H1 (cell line): ENCODE data around the gene COL4A4. TPM values are rescaled to one million over a fixed set of nuclear protein-coding genes. Genes with fewer than 3 reads are reported as not detected.

ENCODE experiments used
- CTCF ChIA-PET: fragments of 300-600 bp; sonication (Branson Sonifier 250); formaldehyde crosslinking; loops from one replicate; lab custom pipeline; 2021; ENCODE audit not compliant: partially characterized antibody; lab: Charles Lee
- POLR2A ChIA-PET: fragments of 300-600 bp; sonication (Branson Sonifier 250); formaldehyde crosslinking; loops from one replicate; lab custom pipeline; 2021; ENCODE audit warnings: inconsistent platforms; ENCODE audit not compliant: partially characterized antibody; lab: Charles Lee
- DNase-seq, 2 experiments: peaks; one replicate each; pipeline versions ENCODE4 v3.0.0 to v3.0.0-alpha.2; 2010 to 2022; ENCODE audit warnings: low spot score in 2 of 2, low read depth in 1 of 2, mixed read lengths in 1 of 2
- FAIRE-seq: peaks from 2 replicates; lab custom pipeline; 2011; peaks lifted over from hg19 to GRCh38; lab: Jason Lieb, UNC
- H2AFZ ChIP-seq: 2 replicates; pipeline ENCODE4 v1.8.1; 2012; ENCODE audit warnings: low read length, inconsistent platforms
- H2AK5ac ChIP-seq: 2 replicates; pipeline ENCODE4 v1.6.1; 2013; ENCODE audit warnings: low read depth, low read length
- H2BK120ac ChIP-seq: replicated peaks from 2 replicates; pipeline ENCODE3; 2013; ENCODE audit warnings: low read depth, low read length, inconsistent platforms
- H2BK12ac ChIP-seq: 2 replicates; pipeline ENCODE4 v1.6.1; 2013; ENCODE audit warnings: low read depth, low read length
- H2BK15ac ChIP-seq: 2 replicates; pipeline ENCODE4 v1.6.1; 2013; ENCODE audit warnings: low read length
- H2BK20ac ChIP-seq: 2 replicates; pipeline ENCODE4 v1.6.1; 2013; ENCODE audit warnings: low read length
- H2BK5ac ChIP-seq: 2 replicates; pipeline ENCODE4 v1.6.1; 2013; ENCODE audit warnings: low read depth, low read length
- H3K14ac ChIP-seq: 2 replicates; pipeline ENCODE4 v1.6.1; 2013; ENCODE audit warnings: inconsistent platforms; ENCODE audit not compliant: insufficient read length
- H3K18ac ChIP-seq: 2 replicates; pipeline ENCODE4 v1.6.1; 2013; ENCODE audit warnings: low read length; ENCODE audit errors: extremely low read depth
- H3K23ac ChIP-seq: 2 replicates; pipeline ENCODE4 v1.6.1; 2013; ENCODE audit warnings: inconsistent platforms; ENCODE audit not compliant: insufficient read length
- H3K23me2 ChIP-seq: 2 replicates; pipeline ENCODE4 v1.6.1; 2013; ENCODE audit warnings: low read depth, low read length
- H3K27ac ChIP-seq: 2 replicates; pipeline ENCODE4 v1.6.1; 2011; ENCODE audit warnings: low read depth, low read length, inconsistent platforms
- H3K27me3 ChIP-seq, 4 experiments: replicated peaks in 1 of 4; 1 replicate in 1 of 4; 2 replicates in 3 of 4; pipeline versions ENCODE4 v1.6.1 to v1.8.1; 2011 to 2013; ENCODE audit warnings: low read length in 3 of 4, mild to moderate bottlenecking in 3 of 4, inconsistent platforms in 2 of 4, mixed read lengths in 2 of 4, moderate library complexity in 1 of 4; ENCODE audit not compliant: control insufficient read depth in 3 of 4, insufficient read depth in 3 of 4; ENCODE audit errors: extremely low read depth in 1 of 4
- H3K36me3 ChIP-seq, 4 experiments: 2 replicates each; pipeline versions ENCODE4 v1.6.1 to v1.8.1; 2011 to 2013; ENCODE audit warnings: mild to moderate bottlenecking in 4 of 4, low read length in 3 of 4, moderate library complexity in 2 of 4, control low read depth in 1 of 4, inconsistent platforms in 1 of 4; ENCODE audit not compliant: insufficient read depth in 4 of 4, control insufficient read depth in 2 of 4
- H3K4ac ChIP-seq: replicated peaks from 2 replicates; pipeline ENCODE3; 2013; ENCODE audit warnings: low read length, low read depth, mixed read lengths, inconsistent platforms; ENCODE audit not compliant: insufficient read length
- H3K4me1 ChIP-seq, 4 experiments: replicated peaks in 1 of 4; 1 replicate in 1 of 4; 2 replicates in 3 of 4; pipeline versions ENCODE4 v1.6.1 to v1.8.1; 2011 to 2013; ENCODE audit warnings: low read length in 3 of 4, inconsistent platforms in 2 of 4, mixed read lengths in 1 of 4; ENCODE audit not compliant: insufficient read depth in 4 of 4, control insufficient read depth in 3 of 4
- H3K4me2 ChIP-seq, 2 experiments: 2 replicates each; pipeline versions ENCODE4 v1.6.1 to v1.8.1; 2011 to 2013; ENCODE audit warnings: low read depth in 2 of 2, low read length in 2 of 2, control low read depth in 1 of 2, inconsistent platforms in 1 of 2, mild to moderate bottlenecking in 1 of 2; ENCODE audit not compliant: insufficient read depth in 1 of 2
- H3K4me3 ChIP-seq, 4 experiments: fragments of 200-600, 300-600 bp in 1 of 4; sonication (generic), shearing (Covaris generic), sonication (Bioruptor Twin) in 1 of 4; 2 replicates each; pipeline versions ENCODE4 v1.5.1 to v1.8.1; 2011 to 2016; ENCODE audit warnings: low read length in 4 of 4, low read depth in 3 of 4, control low read depth in 2 of 4, inconsistent platforms in 2 of 4, mild to moderate bottlenecking in 2 of 4, mixed read lengths in 1 of 4, moderate library complexity in 1 of 4; ENCODE audit not compliant: insufficient read depth in 2 of 4; ENCODE audit errors: extremely low read depth in 1 of 4
- H3K56ac ChIP-seq: replicated peaks from 2 replicates; pipeline ENCODE3; 2013; ENCODE audit warnings: low read depth, mild to moderate bottlenecking, mixed read lengths, low read length, inconsistent platforms; ENCODE audit not compliant: insufficient read length
- H3K79me1 ChIP-seq: 2 replicates; pipeline ENCODE4 v1.6.1; 2013; ENCODE audit warnings: low read depth, low read length, control low read depth
- H3K79me2 ChIP-seq, 2 experiments: 2 replicates each; pipeline versions ENCODE4 v1.6.1 to v1.8.1; 2012 to 2013; ENCODE audit warnings: low read length in 2 of 2, mild to moderate bottlenecking in 2 of 2, inconsistent platforms in 1 of 2; ENCODE audit not compliant: insufficient read depth in 2 of 2, control insufficient read depth in 1 of 2
- H3K9ac ChIP-seq, 4 experiments: replicated peaks in 1 of 4; 1 replicate in 1 of 4; 2 replicates in 3 of 4; pipeline versions ENCODE4 v1.6.1 to v1.8.1; 2011 to 2013; ENCODE audit warnings: low read depth in 3 of 4, low read length in 3 of 4, control low read depth in 2 of 4, mild to moderate bottlenecking in 2 of 4, moderate library complexity in 2 of 4, inconsistent platforms in 1 of 4; ENCODE audit errors: extremely low read depth in 1 of 4
- H3K9me3 ChIP-seq, 2 experiments: 2 replicates each; pipeline versions ENCODE4 v1.6.1 to v1.8.1; 2012 to 2013; ENCODE audit warnings: mild to moderate bottlenecking in 2 of 2, moderate library complexity in 2 of 2, control low read depth in 1 of 2, inconsistent platforms in 1 of 2, low read depth in 1 of 2, low read length in 1 of 2, mixed read lengths in 1 of 2; ENCODE audit not compliant: insufficient read depth in 2 of 2
- H4K20me1 ChIP-seq, 2 experiments: replicated peaks in 1 of 2; 2 replicates each; pipeline versions ENCODE3 to v1.8.1; 2011 to 2013; ENCODE audit warnings: inconsistent platforms in 2 of 2, low read length in 2 of 2, mild to moderate bottlenecking in 1 of 2; ENCODE audit not compliant: insufficient read depth in 2 of 2, control insufficient read depth in 1 of 2
- H4K5ac ChIP-seq: 2 replicates; pipeline ENCODE4 v1.6.1; 2013; ENCODE audit warnings: low read length, low read depth, mixed read lengths, inconsistent platforms; ENCODE audit not compliant: insufficient read length
- H4K8ac ChIP-seq: 2 replicates; pipeline ENCODE4 v1.8.0; 2013; ENCODE audit warnings: mild to moderate bottlenecking, moderate library complexity, low read length, inconsistent platforms; ENCODE audit not compliant: insufficient read depth; ENCODE audit errors: extremely low read depth
- H4K91ac ChIP-seq: replicated peaks from 2 replicates; pipeline ENCODE3; 2013; ENCODE audit warnings: low read length, mixed read lengths, inconsistent platforms; ENCODE audit not compliant: insufficient read length
- BCL11A ChIP-seq, 2 experiments: IDR thresholded peaks; one replicate each; pipeline ENCODE4 v1.6.1; 2011; ENCODE audit warnings: low read depth in 2 of 2, low read length in 2 of 2, mild to moderate bottlenecking in 2 of 2
- CBX8 ChIP-seq: fragments of 300-800, 300-1000 bp; sonication (generic); IDR thresholded peaks from 2 replicates; pipeline ENCODE4 v1.7.1; 2016; ENCODE audit warnings: low read depth, low read length, borderline replicate concordance
- CEBPB ChIP-seq: IDR thresholded peaks from 2 replicates; pipeline ENCODE4 v1.6.1; 2012; ENCODE audit warnings: low read depth, low read length
- CREB1 ChIP-seq: IDR thresholded peaks from 2 replicates; pipeline ENCODE4 v1.6.1; 2012; ENCODE audit warnings: inconsistent platforms
- KDM1A ChIP-seq: fragments of 200-600, 300-600 bp; sonication (generic); IDR thresholded peaks from 2 replicates; pipeline ENCODE4 v1.7.1; 2016; ENCODE audit warnings: mild to moderate bottlenecking, low read length, borderline replicate concordance
- MAFK ChIP-seq: IDR thresholded peaks from 2 replicates; pipeline ENCODE4 v1.6.1; 2012; ENCODE audit warnings: low read depth, mild to moderate bottlenecking, improper control_type of control experiment, low read length
- RFX5 ChIP-seq: IDR thresholded peaks from 2 replicates; pipeline ENCODE4 v1.6.1; 2011; ENCODE audit warnings: low read depth, low read length, improper control_type of control experiment, borderline replicate concordance
- SAP30 ChIP-seq: fragments of 300-600 bp; sonication (generic); IDR thresholded peaks from 2 replicates; pipeline ENCODE4 v1.7.1; 2012; ENCODE audit warnings: low read length, moderate library complexity, mild to moderate bottlenecking, inconsistent platforms; ENCODE audit not compliant: insufficient read depth, insufficient replicate concordance
- SIRT6 ChIP-seq: IDR thresholded peaks from one replicate; pipeline ENCODE4 v1.7.1; 2012; ENCODE audit warnings: low read length, inconsistent platforms
- SP4 ChIP-seq: IDR thresholded peaks from 2 replicates; pipeline ENCODE4 v1.6.1; 2012; ENCODE audit warnings: low read length, inconsistent platforms
- SRF ChIP-seq: IDR thresholded peaks from 2 replicates; pipeline ENCODE4 v1.6.1; 2011; ENCODE audit warnings: mild to moderate bottlenecking, low read depth, low read length, moderate library complexity
- TAF1 ChIP-seq: IDR thresholded peaks from 2 replicates; pipeline ENCODE4 v1.6.1; 2011; ENCODE audit warnings: mild to moderate bottlenecking, low read depth, low read length
- TBP ChIP-seq: IDR thresholded peaks from 2 replicates; pipeline ENCODE4 v1.6.1; 2011; ENCODE audit warnings: low read depth, low read length, improper control_type of control experiment
- TCF12 ChIP-seq: IDR thresholded peaks from 2 replicates; pipeline ENCODE4 v1.6.1; 2011; ENCODE audit warnings: low read depth, mild to moderate bottlenecking, low read length
- ZNF274 ChIP-seq: IDR thresholded peaks from 2 replicates; pipeline ENCODE4 v1.7.0; 2012; ENCODE audit warnings: low read length, borderline replicate concordance; ENCODE audit errors: extremely low read depth
- WGBS, 2 experiments: shearing (Covaris generic) in 1 of 2; methylation state at CpG; one replicate each; pipeline versions ENCODE4 v1.1.6 to v1.1.7; 2013 to 2015; ENCODE audit warnings: low lambda C conversion rate in 2 of 2, mixed read lengths in 2 of 2, inconsistent platforms in 1 of 2, low coverage in 1 of 2, missing lambda C conversion rate in 1 of 2; ENCODE audit not compliant: insufficient replicate concordance in 2 of 2, insufficient coverage in 1 of 2, insufficient read length in 1 of 2; ENCODE audit errors: extremely low coverage in 1 of 2, missing lambda C conversion rate in 1 of 2; 5-methylcytosine and 5-hydroxymethylcytosine counted together
- polyA plus RNA-seq, 7 experiments: library from polyadenylated mRNA; depleted of rRNA in 3 of 7; stranded (reverse) in 5 of 7; unstranded in 2 of 7; fragments of >200 nt in 5 of 7; fragments of 200-250 nt in 2 of 7; gene quantifications; 1 replicate in 5 of 7; 2 replicates in 1 of 7; 4 replicates in 1 of 7; pipeline versions ENCODE4 v1.2.1 to v1.2.3, GENCODE V29; 2011 to 2013; ENCODE audit warnings: missing spikeins in 2 of 7, mixed read lengths in 2 of 7
- total RNA-seq: library from RNA; stranded (reverse); fragmentation: NEBNext Ultra II Directional; extraction: Animal tissue kit (Norgen Biotek cat#: 25700); gene quantifications from 2 replicates; pipeline ENCODE4 v1.2.1, GENCODE V29; 2021

The COL4A4 gene
- total and polyA plus RNA-seq, 2 of the 8 experiments (the other 6 are each of a cell fraction or from before 2014, with no cell fraction given), result 0.33 to 1.7 TPM

GRCh38 chr2:227033471-227034148 is 130.4 kb downstream of the COL4A4 start:
- no peaks in the 10 kb centered on the region for H3K79me1 ChIP-seq
- no peak overlapping the region for H3K56ac ChIP-seq
- no peak overlapping the region for H3K14ac ChIP-seq
- H3K18ac ChIP-seq, result no peak overlapping the region
- peak overlapping the region; percentile 92 for H2AFZ ChIP-seq
- H3K4me1 ChIP-seq, result no peaks in the 10 kb centered on the region
- ChIA-PET CTCF (interaction anchor here (0.5 to 5.8 kb wide), 46 partner anchors 8 to 1585 kb away, joined by 3 to 53 read pairs (median 4); no protein-coding TSS in a partner anchor), POLR2A (interaction anchor here (1.1 to 1.3 kb wide), 3 partner anchors 18 to 61 kb away, joined by 3 to 4 read pairs (median 3); no protein-coding TSS in a partner anchor)
- no peak overlapping the region for H2AK5ac ChIP-seq
- H4K20me1 ChIP-seq, result no peaks in the 10 kb centered on the region
- FAIRE-seq, result peak; percentile 82
- H3K23ac ChIP-seq, result no peak overlapping the region
- H3K4ac ChIP-seq, result no peak overlapping the region
- H2BK5ac ChIP-seq, result no peak overlapping the region
- no peak overlapping the region for H4K91ac ChIP-seq
- H3K79me2 ChIP-seq, result no peaks in the 10 kb centered on the region
- H3K9me3 ChIP-seq, result no peaks in the 10 kb centered on the region
- H2BK20ac ChIP-seq, result no peak overlapping the region
- no peak overlapping the region for H2BK120ac ChIP-seq
- H3K4me3 ChIP-seq, result no peak overlapping the region
- 59% methylated on average over 16 of the region's 16 CpGs; no CpG with 5 or more reads in 1 of the 2 experiments for WGBS, 2 experiments
- peaks cover 2% of the 10 kb centered on the region; the same call in 1 of the 2 replicates for H3K23me2 ChIP-seq
- H2BK15ac ChIP-seq, result no peak overlapping the region
- no peak overlapping the region for H3K27ac ChIP-seq
- no peak overlapping the region for H4K5ac ChIP-seq
- H3K36me3 ChIP-seq, result no peaks in the 10 kb centered on the region
- no peak overlapping the region for H3K9ac ChIP-seq
- no peaks in the 10 kb centered on the region for H3K27me3 ChIP-seq
- H2BK12ac ChIP-seq, result no peak overlapping the region
- H4K8ac ChIP-seq, result no peak overlapping the region
- no peak overlapping the region for H3K4me2 ChIP-seq
- DNase-seq, result peak; percentile 66 to 86
- TF ChIP-seq ZNF274, result no peak
- no peak for TF ChIP-seq SRF
- no peak for TF ChIP-seq TCF12
- no peak for TF ChIP-seq TAF1
- no peak for TF ChIP-seq MAFK
- no peak for TF ChIP-seq KDM1A
- no peak for TF ChIP-seq SIRT6
- no peak for TF ChIP-seq TBP
- TF ChIP-seq SAP30, result no peak
- TF ChIP-seq SP4, result no peak
- no peak for TF ChIP-seq CEBPB
- no peak for TF ChIP-seq RFX5
- TF ChIP-seq BCL11A (IDR thresholded peaks at IDR 0.05; ENCODE audit: low read depth in 2 of 2, low read length in 2 of 2), result no peak
- TF ChIP-seq CREB1, result peak; percentile 58
- TF ChIP-seq CBX8, result no peak
